SKM-1 treated with dmso at 0.1 percent for 144 hours (cell line): ENCODE measurements around the gene PACC1.
"Not testable (repeated sequence)": the region's sequence is repeated elsewhere in the genome, so short reads cannot be mapped to it uniquely, and the experiment has no call there.

Experiments used
- DNase-seq: peaks from one replicate; lab custom pipeline; 2025; ENCODE audit not compliant: unreplicated experiment; lab: John Stamatoyannopoulos, UW

Gene PACC1

DNA sequence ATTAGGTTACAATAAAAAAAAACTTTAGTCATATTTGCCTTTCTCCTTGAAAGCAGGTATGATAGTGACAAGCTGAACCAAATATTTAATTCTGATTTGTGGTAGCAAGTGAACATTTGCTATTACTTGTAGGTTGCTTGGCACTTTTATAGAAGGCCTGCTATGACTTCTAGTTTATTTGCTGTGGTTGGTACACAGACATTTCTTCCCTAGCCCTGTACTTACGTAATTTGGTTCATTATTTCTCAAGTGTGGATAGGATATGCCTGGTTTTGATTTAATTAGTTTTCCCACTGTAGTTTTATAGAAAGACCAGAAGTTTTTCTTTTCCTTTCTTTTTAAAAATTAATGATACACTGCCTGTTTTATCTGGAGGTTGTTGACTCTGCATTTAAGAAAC is 73.6 kb downstream of the PACC1 start:
- no peak for DNase-seq

DNA sequence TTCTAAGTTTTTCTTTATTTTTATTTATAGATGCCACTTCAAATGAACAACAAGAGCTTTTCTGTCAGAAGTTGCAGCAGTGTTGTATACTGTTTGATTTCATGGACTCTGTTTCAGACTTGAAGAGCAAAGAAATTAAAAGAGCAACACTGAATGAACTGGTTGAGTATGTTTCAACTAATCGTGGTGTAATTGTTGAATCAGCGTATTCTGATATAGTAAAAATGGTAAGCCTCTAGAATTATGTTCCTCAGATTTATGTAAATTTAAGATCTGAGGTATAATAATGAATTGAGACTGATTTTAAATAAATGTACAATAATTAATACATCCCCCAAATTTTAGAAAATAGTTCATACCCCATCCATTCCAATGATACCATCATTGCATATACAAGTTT is 85.6 kb downstream of the PACC1 start:
- no peak for DNase-seq

DNA sequence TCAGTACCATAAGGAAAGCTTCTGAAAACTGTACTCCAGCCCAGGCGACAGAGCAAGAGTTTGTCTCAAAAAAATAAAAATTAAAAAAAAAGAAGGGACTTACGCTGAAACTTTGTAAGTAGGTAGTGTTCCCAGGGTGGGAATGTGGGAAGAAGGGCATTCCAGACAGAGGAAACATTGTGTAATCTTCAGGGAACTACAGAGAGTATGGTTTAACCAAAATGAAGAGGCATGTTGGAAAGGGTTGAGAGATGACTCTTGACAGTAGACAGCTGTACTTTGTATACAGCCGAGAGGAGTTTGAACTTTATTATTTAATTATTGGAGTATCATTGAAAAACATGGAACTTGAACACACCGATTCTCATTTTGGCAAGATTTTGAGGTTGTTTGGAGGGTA is 86.4 kb downstream of the PACC1 start:
- DNase-seq, result no peak

DNA sequence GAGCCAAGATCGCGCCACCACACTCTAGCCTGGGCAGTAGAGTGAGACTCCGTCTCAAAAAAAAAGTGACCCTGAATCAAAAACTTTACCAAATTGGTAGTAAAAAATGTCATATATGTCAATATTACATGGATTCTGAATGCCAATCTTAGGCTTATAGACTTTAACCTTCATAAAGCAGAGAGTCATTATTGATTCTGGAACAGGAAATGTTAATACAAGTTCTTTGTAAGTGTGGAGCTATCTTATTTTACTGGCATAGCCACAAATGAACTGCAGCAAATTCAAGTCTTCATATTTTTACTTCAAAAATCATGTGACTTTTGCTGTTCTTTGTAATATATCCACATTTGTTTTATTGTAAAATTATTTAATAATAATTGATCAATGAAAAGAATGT is 88.1 kb downstream of the PACC1 start:
- no peak for DNase-seq

DNA sequence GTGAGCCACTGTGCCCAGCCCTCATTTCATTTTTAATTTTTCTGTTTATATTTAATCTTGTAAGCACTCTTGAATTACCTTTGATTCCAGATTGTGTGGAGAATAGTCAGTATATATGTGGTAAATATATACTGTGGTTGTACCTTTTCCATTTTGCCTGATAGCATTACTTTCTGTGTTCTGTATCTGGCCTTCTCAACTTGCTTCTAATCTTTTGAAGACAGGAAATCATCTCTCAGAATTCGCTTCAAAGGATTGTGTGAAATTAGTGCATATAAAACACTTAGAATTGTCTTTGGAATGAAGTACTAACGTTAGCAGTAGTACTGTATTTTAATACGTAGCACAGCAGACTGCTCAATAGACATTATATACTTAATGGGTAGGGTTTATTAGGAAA is 91.6 kb downstream of the PACC1 start:
- no peak for DNase-seq

DNA sequence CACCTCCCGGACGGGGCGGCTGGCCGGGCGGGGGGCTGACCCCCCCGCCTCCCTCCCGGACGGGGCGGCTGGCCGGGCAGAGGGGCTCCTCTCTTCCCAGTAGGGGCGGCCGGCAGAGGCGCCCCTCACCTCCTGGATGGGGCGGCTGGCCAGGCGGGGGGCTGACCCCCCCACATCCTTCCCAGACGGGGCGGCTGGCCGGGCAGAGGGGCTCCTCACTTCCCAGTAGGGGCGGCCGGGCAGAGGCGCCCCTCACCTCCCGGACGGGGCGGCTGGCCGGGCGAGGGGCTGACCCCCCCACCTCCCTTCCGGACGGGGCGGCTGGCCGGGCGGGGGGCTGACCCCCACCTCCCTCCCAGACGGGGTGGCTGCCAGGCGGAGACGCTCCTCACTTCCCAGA is 93.7 kb downstream of the PACC1 start:
- not testable (repeated sequence) for DNase-seq

DNA sequence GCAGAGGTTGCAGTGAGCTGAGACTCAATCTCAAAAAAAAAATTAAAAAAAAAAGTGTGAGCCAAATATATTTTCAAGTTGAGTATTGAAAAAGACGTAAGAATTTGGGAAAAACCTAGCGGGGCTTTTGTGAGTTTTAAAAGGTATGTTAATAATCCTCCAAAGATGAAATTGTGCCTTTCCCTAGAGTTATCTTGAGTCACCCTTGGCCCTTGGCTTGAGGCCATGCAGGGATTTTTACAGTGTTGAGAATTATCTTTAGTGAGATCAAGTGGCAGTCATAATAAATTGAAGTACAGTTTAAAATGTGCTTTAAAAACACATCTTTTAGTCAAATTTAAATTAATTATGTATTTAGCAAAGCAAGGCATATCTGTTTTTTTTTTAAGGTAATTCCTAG is 96.8 kb downstream of the PACC1 start:
- no peak for DNase-seq

DNA sequence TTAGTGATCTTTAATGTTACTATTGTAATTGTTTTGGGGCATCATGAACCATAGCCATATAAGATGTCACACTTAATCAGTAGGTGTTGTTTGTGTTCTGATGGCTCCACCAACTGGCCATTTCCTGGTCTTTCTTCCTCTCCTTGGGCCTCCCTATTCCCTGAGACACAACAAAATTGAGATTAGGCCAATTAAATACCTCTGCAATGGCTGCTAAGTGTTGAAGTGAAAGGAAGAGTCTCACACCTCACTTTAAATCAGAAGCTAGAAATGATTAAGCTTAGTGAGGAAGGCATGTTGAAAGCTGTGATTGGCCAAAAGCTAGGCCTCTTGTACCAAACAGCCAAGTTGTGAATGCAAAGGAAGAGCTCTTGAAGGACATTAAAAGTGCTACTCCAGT is 98.8 kb downstream of the PACC1 start:
- DNase-seq, result no peak

DNA sequence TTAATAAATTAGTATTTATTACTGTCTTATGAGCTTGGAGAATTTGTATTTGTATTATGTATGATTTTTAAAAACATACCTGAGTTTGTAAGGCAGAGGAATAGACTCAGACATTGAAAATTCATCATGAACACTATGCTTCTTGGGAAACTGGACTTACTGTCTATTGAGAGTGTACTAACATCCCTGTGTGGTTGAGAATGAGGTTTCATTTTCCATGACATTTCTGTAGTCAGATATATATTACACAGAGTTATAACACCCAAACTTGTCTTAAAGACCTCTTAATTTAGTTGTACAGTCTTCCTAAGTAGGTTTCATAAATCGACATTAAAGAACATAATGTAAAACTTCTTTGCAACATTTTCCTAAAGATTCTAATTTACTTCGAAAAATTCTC is 99.5 kb downstream of the PACC1 start:
- no peak for DNase-seq
